GM18870 (cell line): Measurements from ENCODE around the gene C4orf36.
"Not testable (repeated sequence)": the region's sequence is repeated elsewhere in the genome, so short reads cannot be mapped to it uniquely, and the experiment has no call there.

Source experiments
- ATAC-seq: cut with Tn5 transposase; IDR thresholded peaks from one replicate; pipeline ENCODE4 v1.9.1; 2021; ENCODE audit warnings: moderate library complexity; ENCODE audit not compliant: unreplicated experiment

Gene C4orf36

DNA sequence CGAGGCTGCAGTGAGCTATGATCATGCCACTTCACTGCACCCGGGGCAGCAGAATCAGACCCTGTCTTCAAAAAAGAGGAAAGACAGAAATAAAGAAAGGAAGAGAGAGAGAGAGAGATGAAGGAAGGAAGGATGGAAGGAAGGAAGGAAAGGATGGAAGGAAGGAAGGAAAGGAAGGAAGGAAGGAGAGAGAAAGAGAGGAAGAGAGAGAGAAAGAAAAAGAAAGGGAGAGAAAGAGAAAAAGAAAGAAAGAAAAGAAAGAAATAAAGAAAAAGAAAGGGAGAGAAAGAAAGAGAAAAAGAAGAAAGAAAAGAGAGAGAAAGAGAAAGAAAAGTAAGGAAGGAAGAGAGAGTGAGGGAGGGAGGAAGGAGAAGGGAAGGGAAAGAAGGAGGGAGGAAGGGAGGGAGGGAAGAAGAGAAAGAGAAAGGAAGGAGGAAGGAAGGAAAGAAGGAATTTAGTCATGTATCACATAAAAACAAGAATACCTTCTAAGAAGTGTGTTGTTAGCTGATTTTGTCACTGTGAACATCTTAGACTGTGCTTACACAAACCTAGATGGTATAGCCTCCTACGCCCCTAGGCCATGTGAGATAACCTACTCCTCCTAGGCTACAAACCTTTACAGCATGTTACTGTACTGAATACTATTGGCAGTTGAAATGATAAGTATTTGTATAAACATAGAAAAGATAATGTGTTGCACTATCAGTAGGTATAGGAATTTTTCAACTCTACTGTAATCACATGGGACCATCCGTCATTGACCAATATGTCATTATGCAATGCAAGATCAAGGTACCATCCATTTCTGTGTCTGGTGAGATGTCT, 25.2 kb upstream of the C4orf36 start:
- ATAC-seq: no peak

DNA sequence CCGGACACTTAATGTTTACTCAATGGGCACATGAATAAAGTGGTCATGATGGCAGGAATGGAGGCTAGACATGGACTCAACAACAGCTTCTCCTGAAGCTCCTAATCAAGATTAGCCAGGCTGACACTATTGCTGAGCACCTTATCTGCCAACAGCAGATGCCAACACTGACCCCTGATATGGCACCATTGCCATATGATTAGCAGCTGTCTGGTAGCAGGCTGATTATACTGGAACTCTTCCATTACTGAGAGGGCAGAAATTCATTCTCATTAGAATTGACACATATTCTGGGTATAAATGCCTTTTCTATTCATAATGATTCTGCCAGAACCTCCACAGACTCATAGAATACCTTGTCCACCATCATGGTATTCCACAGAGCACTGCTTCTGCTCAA, 24.2 kb upstream of the C4orf36 start:
- no peak for ATAC-seq

DNA sequence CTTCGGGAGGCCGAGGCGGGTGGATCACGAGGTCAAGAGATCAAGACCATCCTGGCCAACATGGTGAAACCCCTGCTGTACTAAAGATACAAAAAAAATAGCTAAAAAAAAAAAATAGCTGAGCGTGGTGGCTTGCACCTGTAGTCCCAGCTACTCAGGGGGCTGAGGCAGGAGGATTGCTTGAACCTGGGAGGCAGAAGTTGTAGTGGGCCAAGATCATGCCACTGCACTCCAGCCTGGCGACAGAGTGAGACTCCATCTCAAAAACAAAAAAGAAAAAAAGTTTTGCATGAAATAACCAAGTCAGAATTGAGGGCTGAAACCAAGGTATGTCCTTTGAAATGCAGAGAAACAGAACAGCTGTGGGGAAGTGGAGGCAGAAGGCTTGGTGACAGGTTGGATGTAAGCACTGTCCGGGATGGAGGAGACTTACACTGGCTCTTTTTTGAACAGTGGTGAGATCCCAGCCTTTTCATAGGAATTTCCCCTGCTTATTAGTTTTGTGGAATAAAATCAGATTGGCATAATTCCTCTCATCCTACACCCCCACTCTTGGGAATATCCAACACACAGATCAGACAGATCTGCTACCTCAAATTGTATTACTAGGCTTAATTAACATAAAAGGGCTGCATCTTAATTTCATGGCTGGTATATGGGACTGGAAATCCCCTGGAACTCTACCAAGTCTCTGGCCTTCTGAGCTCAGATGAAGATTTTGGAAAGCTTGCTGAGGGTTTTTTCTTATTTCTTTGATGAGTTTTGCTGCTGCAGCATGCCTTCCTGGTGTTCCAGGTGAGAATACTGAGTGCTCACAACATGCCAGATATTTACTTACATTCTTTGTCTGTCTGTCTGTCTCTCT, 18.8 kb upstream of the C4orf36 start:
- ATAC-seq: no peak

DNA sequence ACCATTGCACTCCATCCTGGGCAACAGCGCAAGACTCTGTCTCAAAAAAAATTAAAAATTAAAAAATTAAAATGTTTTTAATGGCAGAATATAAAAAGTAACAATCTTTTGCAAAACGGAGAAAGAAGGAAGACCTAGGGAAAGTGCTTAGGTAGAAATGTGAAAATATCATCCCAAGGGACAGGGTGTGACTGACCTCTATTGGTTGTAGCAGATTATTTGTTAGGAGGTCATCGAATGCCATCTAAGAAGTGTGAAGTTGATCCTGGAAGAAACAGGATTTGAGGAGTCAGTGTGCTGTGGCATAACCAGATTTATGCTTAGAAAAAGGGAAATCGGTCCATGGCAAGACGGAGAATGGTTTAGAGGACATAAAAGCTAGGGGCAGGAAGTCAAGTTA, 18.1 kb upstream of the C4orf36 start:
- no peak for ATAC-seq

DNA sequence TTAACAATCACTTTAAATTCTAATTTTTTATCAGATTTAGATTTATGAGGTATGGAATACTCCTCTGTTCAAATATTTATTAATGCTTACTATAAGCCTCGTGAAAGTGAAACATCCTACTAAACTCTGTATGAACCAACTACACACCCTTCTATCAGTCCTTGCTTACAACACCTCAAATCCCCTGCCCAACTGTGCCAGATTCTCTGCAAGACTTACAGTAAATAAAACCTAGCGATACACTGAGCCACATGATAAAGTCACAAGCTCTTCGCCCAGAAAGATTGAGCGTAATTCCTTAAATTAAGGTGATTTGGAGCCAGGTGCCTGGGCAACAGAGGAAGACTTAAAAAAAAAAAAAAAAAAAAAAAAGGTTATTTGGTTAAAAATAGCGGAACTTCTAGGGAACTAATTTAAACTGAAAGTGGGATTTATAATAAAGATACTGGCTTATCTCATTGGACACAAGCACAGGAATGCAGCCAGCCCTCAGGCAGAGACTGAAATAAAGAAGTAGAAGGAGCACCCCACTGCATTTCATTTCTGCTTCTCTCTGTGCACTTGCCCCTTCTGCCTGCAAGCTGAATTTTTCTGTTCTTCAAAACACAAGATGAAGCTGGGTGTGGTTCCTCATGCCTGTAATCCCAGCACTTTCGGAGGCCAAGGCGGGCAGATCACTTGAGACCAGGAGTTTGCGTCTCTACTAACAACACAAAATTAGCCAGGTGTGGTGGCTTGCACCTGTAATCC, 17.5 kb upstream of the C4orf36 start:
- ATAC-seq: no peak

DNA sequence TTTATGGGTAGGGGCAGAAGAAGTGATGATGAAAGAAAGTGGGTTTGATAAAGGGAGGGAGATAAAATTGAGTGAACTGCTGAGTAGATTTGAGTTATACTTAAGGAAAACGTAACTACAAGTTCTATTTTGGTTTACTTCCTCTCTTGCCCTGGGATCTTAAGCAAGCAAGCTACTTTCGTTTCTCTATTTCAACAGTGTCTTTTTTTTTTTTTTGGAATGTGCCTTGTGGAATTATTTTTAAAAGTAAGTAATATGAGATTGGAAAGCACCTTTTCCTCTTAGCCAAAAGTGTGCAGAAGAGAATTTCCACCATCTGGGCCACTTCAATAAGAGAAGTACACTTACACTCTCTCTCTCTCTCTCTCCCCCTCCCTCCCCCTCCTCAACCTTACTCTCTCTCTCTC, 16.0 kb upstream of the C4orf36 start:
- ATAC-seq: no peak

DNA sequence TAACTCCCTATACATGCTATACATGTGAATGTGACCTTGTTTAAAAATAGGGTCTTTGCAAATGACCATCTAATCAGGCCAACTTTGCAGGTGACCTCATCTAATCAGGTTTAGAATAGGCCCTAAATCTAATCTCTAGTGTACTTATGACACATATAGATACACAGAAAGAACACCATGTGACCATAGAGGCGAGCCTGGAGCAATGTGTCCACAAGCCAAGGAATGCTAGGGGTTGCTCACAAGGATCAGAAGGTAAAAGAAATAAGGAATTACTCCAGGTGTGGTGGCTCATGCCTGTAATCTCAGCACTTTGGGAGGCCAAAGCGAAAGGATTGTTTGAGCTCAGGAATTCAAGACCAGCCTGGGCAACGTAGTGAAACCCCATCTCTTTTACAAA, 9.6 kb upstream of the C4orf36 start:
- no peak for ATAC-seq

DNA sequence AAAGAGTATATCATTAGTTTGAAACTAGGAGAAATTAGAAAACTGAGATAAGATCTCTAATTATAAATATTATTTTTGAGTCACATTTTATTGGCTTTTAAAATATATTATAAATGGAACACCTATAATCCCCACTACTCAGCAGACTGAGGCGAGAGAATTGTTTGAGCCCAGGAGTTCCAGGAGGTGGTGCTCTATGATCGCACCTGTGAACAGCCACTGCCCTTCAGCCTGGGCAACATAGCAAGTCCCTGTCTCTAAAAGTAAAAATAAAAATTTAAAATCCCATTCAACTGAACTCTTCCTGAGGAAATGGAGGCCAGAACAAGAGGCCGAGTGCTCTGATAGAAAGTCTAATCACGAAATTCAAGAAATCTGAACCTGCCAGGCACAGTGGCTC, 6.3 kb upstream of the C4orf36 start:
- ATAC-seq: no peak

DNA sequence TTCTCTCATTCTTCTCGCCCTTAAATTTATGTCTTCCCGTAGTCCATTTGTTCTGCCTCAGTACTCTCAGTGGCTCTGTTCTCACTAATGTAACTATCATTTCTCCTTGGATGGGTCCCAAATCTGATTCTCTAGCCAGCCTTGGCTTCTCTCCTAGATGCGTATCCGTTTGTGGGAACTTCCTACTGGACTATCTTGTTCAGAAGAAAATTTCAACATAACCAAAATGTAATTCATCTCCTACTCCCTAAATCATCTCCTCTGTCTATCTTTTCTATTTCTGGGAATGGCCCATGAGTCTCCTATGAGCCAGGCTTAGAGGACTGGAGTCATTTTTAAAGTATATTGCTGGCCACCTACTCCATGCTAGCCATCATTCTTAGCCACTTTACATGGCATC, 4.4 kb upstream of the C4orf36 start:
- no peak for ATAC-seq

DNA sequence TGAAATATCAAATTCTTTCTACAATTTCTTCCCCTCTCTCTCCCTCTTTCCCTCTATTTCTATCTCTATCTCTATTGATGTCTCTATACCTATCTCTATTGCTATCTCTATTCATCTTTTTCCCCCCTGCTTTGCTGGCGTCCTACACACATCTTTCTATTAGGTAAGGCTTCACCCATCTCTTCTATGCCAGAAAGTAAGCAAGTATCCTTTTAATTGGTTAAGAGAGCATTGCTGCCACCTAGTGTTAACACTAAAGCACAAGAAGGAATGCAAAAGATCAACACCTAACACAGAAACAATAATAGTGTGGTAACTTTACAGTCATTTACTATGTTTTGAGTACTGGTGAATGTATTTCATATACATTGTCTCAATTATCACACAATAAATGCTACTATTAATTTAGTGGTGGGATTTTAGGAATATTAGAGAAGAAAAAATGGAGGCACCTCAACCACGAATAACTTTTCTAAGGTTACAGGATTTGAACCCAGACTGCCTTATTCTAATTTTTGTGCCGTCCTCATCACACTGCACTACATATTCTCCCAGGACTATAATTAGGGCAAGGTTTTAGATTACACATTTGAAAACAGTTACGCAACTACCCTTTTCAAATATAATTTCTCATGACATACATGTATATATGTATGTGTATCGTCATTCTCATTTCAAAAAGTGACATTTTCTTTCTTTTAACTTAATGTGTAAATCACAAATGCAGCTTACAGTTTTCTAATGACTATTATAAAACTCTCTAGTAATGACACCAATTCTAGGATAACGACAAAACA, 3.7 kb upstream of the C4orf36 start:
- ATAC-seq: peak; percentile 64

DNA sequence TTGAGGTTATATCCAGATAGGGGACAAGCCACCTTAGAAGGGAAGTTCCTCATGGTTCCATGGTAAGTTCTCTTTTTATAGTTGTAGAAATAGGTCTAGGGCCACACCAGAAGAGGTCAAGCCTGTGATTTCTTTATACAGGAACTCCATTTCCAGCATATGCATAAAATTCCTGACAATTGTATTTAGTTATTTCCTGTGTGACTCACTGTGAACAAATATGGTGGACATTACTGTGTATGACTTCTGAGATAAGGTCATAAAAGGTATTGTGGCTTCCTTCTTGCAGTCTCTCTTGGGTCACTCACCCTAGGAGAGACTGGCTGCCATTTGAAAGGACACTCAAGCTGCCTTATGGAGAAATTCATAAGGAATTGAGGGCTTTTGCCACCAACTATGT, 2.2 kb upstream of the C4orf36 start:
- ATAC-seq: no peak

DNA sequence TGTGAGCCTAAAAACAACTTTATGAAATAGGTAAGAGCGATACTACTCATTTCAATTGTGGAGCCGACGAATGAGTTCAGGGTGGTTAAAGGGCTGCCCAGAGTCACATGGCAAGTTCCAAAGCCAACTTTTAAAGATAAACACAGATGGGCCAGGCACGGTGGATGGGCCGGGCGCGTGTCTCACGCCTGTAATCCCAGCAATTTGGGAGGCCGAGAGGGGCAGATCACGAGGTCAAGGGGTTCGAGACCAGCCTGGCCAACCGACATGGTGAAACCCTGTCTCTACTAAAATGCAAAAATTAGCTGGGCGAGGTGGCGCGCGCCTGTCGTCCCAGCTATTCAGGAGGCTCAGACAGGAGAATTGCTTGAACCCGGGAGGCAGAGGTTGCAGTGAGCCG, 914 bp upstream of the C4orf36 start:
- ATAC-seq: no peak

DNA sequence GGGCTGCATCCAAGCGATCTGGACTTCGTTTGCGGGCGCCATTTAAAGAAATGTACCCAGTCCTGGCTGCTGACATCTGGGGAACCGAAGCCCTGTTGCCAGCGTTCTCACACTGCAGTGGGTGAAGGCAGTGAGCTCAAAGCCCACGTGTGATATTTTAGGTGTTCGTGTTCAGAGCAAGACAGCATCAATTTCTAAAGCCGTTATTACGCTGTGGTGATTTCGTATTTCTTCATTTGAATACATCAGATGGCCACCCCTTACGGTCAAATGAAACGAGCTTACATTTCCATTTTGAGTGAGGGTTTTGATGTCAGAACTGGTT, 376 bp upstream of the C4orf36 start:
- ATAC-seq: no peak

DNA sequence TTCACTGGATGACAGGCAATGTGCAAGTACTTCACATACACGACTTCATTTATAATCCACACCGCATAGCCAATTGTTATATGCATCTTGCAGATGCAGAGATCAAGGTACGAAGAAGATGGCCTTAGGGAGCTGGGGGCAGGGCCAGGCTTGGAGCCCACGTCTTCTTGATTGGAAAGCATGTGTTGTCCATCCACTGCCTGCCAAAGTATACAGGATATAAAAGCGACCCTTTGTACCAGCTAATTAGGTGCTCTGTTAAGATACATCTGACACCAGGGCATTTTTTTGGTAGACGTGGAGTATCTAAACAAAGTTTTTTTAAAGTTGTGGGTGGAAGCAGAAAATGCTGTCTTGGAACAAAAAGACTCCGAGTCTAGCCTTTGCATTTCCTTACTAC, 1.4 kb downstream of the C4orf36 start:
- no peak for ATAC-seq

DNA sequence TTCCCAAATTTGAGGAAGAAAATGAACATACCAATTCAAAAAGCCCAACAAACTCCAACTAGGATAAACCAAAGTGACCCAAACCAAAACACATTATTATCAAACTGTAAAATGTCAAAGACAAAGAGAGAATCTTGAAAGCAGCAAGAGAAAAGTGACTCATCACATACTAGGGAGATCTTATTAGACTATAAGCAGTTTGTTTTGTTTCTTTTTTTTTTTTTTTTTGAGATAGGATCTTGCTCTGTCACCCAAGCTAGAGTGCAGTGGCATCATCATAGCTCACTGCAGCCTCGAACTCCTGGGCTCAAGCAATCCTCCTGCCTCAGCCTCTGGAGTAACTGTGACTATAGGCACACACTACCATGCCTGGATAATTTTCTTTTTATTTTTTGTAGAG, 12.6 kb downstream of the C4orf36 start:
- no peak for ATAC-seq

DNA sequence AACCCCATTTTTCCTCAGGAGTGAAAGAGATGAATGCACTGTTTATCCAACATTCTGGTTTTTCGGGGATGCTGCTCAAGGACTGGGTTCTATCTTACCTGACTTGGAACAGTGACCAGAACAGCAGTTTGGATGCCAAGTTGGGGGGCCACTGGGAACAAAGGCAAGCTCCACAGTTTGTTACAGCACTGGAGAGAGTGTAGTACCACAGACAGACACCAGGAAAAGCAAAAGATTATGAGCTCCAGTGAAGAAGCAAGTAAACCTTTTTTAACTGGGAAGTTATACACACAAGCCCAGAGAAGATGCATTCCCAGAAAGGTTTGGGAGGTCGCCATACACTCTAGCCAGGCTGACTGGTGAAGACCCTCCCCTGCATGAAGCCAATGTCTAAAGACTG, 13.6 kb downstream of the C4orf36 start:
- no peak for ATAC-seq

DNA sequence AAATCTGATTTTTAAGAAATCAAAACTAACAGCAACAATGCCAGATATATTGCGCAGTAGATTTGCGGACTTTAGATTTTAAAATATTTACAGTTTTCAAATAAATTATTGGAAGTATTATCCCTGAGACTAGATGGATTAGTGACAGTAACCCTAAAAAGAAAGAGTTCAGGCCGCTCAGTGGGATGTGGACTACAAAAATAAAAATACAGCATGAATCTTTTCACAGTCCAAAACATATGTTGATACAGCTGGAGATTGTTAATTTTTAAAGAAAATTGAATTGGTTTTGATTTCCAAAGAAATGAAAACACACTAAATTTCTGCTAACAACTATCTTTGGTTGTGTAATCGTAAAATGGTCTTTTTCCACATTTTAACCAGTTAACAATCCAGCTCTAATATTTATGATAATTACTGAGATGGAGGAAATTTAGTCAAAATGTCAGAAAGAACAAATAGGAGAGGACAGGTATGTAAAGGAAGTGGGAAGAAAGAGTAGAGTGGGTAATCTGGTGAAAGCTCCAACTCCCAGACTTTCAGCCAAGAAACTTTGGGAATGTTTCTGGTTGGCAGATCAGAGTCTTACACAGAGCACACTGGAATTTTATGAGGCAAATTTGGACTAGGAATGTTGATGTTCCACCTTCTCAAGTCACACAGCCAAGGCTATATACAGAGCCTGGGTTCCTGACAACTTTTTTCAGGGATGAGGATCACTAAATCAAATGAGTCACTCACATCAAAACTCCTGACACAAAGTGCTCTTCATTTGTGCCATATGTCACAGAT, 15.1 kb downstream of the C4orf36 start:
- no peak for ATAC-seq

DNA sequence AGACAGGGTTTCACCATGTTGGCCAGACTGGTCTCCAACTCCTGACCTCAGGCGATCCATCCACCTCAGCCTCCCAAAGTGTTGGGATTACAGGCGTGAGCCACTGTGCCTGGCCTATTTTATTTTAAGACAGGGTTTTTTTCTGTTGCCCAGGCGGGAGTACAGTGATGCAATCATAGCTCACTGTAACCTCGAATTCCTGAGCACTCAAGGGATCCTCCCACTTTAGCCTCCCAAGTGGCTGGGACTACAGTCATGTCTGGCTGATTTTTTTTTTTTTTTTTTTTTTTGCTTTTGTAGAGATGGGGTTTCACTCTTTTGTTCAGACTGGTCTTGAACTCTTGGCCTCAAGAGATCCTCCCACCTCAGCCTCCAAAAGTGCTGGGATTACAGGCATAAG, 16.8 kb downstream of the C4orf36 start:
- ATAC-seq: not testable (repeated sequence)

DNA sequence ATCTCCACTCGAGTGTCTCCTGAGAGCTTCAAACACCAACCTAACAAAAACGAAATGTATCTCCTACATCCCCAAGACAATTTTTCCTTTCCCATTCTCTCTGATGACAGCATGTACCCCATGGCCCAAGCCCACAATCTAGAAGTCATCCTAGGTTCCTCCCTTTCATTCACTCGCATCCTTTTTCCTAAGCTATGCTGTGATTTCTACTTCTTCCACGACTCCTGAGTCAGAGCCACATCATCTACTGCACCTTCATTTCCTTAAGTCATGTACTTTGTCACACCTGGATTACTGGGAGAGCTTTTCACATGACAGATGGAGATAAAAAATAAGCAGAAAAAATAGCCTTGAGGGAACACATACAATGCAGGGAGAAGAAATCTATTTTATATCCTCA, 20.1 kb downstream of the C4orf36 start:
- ATAC-seq: no peak

DNA sequence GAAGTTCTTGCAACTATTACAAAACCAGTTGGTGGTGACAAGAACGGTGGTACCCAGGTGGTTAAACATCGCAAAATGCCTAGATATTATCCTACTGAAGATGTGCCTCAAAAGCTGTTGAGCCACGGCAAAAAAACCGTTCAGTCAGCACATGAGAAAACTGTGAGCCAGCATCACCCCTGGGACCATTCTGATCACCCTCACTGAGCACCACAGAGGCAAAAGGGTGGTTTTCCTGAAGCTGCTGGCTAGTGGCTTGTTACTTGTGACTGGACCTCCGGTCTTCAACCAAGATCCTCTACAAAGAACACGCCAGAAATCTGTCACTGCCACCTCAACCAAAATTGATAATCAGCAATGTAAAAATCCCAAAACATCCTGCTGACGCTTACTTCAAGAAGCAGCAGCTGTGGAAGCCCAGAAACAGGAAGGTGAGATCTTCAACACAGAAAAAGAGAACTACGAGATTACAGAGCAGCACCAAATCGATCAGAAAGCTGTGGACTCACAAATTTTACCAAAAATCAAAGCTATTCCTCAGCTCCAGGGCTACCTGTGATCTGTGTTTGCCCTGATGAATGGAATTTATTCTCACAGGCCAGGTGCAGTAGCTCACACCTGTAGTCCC, 21.7 kb downstream of the C4orf36 start:
- no peak for ATAC-seq
